WTC11 (cell line): ENCODE measurements around the gene SRRM2. TPM values are rescaled to one million over a fixed set of nuclear protein-coding genes. Genes with fewer than 3 reads are reported as not detected.

Experiments
- ATAC-seq: fragments of 200-7000 bp; cut with Tn5 transposase; 2 replicates; pipeline ENCODE4 v1.10.0; 2021; ENCODE audit warnings: mild to moderate bottlenecking, moderate library complexity
- CTCF ChIA-PET: fragments of 300-600 bp; sonication (Branson Sonifier 250); formaldehyde crosslinking; loops from one replicate; lab custom pipeline; 2021; ENCODE audit warnings: antibody characterized with exemption; lab: Charles Lee
- POLR2A ChIA-PET: fragments of 350-600 bp; sonication (Branson Sonifier 250); formaldehyde crosslinking; loops from one replicate; lab custom pipeline; 2021; ENCODE audit warnings: antibody characterized with exemption; lab: Charles Lee
- DNase-seq: peaks from one replicate; pipeline ENCODE4 v3.0.0; 2021; ENCODE audit warnings: low spot score
- H3K27ac Mint-ChIP-seq: 2 replicates; pipeline ENCODE4 v1.8.0; 2021; ENCODE audit warnings: mixed read lengths
- H3K27me3 Mint-ChIP-seq: 2 replicates; pipeline ENCODE4 v1.8.0; 2021; ENCODE audit warnings: low read depth, mild to moderate bottlenecking, moderate library complexity, mixed read lengths
- H3K36me3 Mint-ChIP-seq: 2 replicates; pipeline ENCODE4 v1.8.0; 2021; ENCODE audit warnings: mixed read lengths
- H3K4me1 Mint-ChIP-seq: 2 replicates; pipeline ENCODE4 v1.8.0; 2022; ENCODE audit warnings: mixed read lengths
- H3K4me3 Mint-ChIP-seq: 2 replicates; pipeline ENCODE4 v1.8.0; 2021; ENCODE audit warnings: mild to moderate bottlenecking, moderate library complexity, mixed read lengths
- H3K9me3 Mint-ChIP-seq: 2 replicates; pipeline ENCODE4 v1.8.0; 2021; ENCODE audit warnings: mixed read lengths
- MYBL2 ChIP-seq: sonication (generic); formaldehyde crosslinking; IDR thresholded peaks from 2 replicates; pipeline ENCODE4 v1.8.1; 2023; ENCODE audit warnings: mild to moderate bottlenecking, moderate library complexity, missing genetic modification reagents
- NR3C1 ChIP-seq: sonication (generic); formaldehyde crosslinking; conservative IDR thresholded peaks from 2 replicates; pipeline ENCODE4 v1.8.1; 2023; ENCODE audit warnings: low read depth, mild to moderate bottlenecking, missing genetic modification reagents
- PRDM15 ChIP-seq: sonication (generic); formaldehyde crosslinking; IDR thresholded peaks from 2 replicates; pipeline ENCODE4 v1.8.0; 2022; ENCODE audit warnings: missing genetic modification reagents
- TCF7 ChIP-seq: sonication (generic); formaldehyde crosslinking; IDR thresholded peaks from 2 replicates; pipeline ENCODE4 v1.8.0; 2022; ENCODE audit warnings: mild to moderate bottlenecking, low read depth, missing genetic modification reagents, moderate library complexity
- ZNF121 ChIP-seq: sonication (generic); formaldehyde crosslinking; IDR thresholded peaks from 2 replicates; pipeline ENCODE4 v1.8.0; 2023; ENCODE audit warnings: missing genetic modification reagents
- ZNF232 ChIP-seq: sonication (generic); formaldehyde crosslinking; IDR thresholded peaks from 2 replicates; pipeline ENCODE4 v1.8.0; 2022; ENCODE audit warnings: mild to moderate bottlenecking, missing genetic modification reagents
- ZNF281 ChIP-seq: sonication (generic); formaldehyde crosslinking; IDR thresholded peaks from 2 replicates; pipeline ENCODE4 v1.8.0; 2023; ENCODE audit warnings: mild to moderate bottlenecking, missing genetic modification reagents
- ZNF416 ChIP-seq: fragments of 250-450 bp; sonication (Bioruptor Pico); IDR thresholded peaks from 2 replicates; pipeline ENCODE4 v1.9.0; 2021; ENCODE audit warnings: mild to moderate bottlenecking, inconsistent platforms
- ZNF532 ChIP-seq: fragments of 250-450 bp; sonication (Bioruptor Pico); IDR thresholded peaks from 2 replicates; pipeline ENCODE4 v1.9.0; 2021; ENCODE audit warnings: mild to moderate bottlenecking, borderline replicate concordance
- total RNA-seq: library from RNA; stranded (reverse); gene quantifications from 3 replicates; pipeline ENCODE4 v1.2.3, GENCODE V29; 2021
- TF ChIP-seq, protein P1 (sequence below): fragments of 250-450 bp; sonication (Bioruptor Pico); IDR thresholded peaks from 2 replicates; pipeline ENCODE4 v1.9.0; 2021; ENCODE audit warnings: mild to moderate bottlenecking
- TF ChIP-seq, protein P2 (sequence below): sonication (generic); formaldehyde crosslinking; IDR thresholded peaks from 2 replicates; pipeline ENCODE4 v1.8.0; 2022; ENCODE audit warnings: mild to moderate bottlenecking, missing genetic modification reagents
- TF ChIP-seq, protein P3 (sequence below): sonication (generic); formaldehyde crosslinking; IDR thresholded peaks from 2 replicates; pipeline ENCODE4 v1.8.1; 2022; ENCODE audit warnings: low read depth, mild to moderate bottlenecking, moderate library complexity, missing genetic modification reagents, borderline replicate concordance
- TF ChIP-seq, protein P4 (sequence below): sonication (generic); formaldehyde crosslinking; IDR thresholded peaks from 2 replicates; pipeline ENCODE4 v1.8.1; 2022; ENCODE audit warnings: low read depth, missing genetic modification reagents, borderline replicate concordance

The SRRM2 gene
- total RNA-seq, 1 experiment from 2014 or later, result 823 TPM

- peaks cover 4% of the 10 kb centered on the region for H3K4me1 Mint-ChIP-seq
- TF ChIP-seq, protein P1, sequence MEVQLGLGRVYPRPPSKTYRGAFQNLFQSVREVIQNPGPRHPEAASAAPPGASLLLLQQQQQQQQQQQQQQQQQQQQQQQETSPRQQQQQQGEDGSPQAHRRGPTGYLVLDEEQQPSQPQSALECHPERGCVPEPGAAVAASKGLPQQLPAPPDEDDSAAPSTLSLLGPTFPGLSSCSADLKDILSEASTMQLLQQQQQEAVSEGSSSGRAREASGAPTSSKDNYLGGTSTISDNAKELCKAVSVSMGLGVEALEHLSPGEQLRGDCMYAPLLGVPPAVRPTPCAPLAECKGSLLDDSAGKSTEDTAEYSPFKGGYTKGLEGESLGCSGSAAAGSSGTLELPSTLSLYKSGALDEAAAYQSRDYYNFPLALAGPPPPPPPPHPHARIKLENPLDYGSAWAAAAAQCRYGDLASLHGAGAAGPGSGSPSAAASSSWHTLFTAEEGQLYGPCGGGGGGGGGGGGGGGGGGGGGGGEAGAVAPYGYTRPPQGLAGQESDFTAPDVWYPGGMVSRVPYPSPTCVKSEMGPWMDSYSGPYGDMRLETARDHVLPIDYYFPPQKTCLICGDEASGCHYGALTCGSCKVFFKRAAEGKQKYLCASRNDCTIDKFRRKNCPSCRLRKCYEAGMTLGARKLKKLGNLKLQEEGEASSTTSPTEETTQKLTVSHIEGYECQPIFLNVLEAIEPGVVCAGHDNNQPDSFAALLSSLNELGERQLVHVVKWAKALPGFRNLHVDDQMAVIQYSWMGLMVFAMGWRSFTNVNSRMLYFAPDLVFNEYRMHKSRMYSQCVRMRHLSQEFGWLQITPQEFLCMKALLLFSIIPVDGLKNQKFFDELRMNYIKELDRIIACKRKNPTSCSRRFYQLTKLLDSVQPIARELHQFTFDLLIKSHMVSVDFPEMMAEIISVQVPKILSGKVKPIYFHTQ (CRISPR knock-in tag), result no peak
- no peak for TF ChIP-seq MYBL2 (CRISPR knock-in tag)
- no peak for TF ChIP-seq ZNF416 (CRISPR knock-in tag)
- TF ChIP-seq ZNF532 (CRISPR knock-in tag), result no peak
- TF ChIP-seq, protein P2, sequence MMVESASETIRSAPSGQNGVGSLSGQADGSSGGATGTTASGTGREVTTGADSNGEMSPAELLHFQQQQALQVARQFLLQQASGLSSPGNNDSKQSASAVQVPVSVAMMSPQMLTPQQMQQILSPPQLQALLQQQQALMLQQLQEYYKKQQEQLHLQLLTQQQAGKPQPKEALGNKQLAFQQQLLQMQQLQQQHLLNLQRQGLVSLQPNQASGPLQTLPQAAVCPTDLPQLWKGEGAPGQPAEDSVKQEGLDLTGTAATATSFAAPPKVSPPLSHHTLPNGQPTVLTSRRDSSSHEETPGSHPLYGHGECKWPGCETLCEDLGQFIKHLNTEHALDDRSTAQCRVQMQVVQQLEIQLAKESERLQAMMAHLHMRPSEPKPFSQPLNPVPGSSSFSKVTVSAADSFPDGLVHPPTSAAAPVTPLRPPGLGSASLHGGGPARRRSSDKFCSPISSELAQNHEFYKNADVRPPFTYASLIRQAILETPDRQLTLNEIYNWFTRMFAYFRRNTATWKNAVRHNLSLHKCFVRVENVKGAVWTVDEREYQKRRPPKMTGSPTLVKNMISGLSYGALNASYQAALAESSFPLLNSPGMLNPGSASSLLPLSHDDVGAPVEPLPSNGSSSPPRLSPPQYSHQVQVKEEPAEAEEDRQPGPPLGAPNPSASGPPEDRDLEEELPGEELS (CRISPR knock-in tag), result no peak
- TF ChIP-seq TCF7 (CRISPR knock-in tag), result no peak
- TF ChIP-seq, protein P3, sequence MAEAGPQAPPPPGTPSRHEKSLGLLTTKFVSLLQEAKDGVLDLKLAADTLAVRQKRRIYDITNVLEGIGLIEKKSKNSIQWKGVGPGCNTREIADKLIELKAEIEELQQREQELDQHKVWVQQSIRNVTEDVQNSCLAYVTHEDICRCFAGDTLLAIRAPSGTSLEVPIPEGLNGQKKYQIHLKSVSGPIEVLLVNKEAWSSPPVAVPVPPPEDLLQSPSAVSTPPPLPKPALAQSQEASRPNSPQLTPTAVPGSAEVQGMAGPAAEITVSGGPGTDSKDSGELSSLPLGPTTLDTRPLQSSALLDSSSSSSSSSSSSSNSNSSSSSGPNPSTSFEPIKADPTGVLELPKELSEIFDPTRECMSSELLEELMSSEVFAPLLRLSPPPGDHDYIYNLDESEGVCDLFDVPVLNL (CRISPR knock-in tag), result no peak
- no peak for TF ChIP-seq ZNF121
- no peak overlapping the region for H3K4me3 Mint-ChIP-seq
- ChIA-PET POLR2A (no interaction called here), CTCF (no interaction called here)
- no peak for DNase-seq
- no peaks in the 10 kb centered on the region for H3K27me3 Mint-ChIP-seq
- H3K9me3 Mint-ChIP-seq, result peaks cover 44% of the 10 kb centered on the region
- peaks cover 98% of the 10 kb centered on the region for H3K36me3 Mint-ChIP-seq
- no peak for ATAC-seq
- no peak overlapping the region for H3K27ac Mint-ChIP-seq
Measured at GRCh38 chr16:2767140-2767731, 14.8 kb downstream of the SRRM2 start.

- POLR2A ChIA-PET, result no interaction called here
- TF ChIP-seq PRDM15 (CRISPR knock-in tag) (no peak), ZNF232 (no peak), ZNF281 (CRISPR knock-in tag) (no peak), NR3C1 (no peak)
- TF ChIP-seq, protein P4, sequence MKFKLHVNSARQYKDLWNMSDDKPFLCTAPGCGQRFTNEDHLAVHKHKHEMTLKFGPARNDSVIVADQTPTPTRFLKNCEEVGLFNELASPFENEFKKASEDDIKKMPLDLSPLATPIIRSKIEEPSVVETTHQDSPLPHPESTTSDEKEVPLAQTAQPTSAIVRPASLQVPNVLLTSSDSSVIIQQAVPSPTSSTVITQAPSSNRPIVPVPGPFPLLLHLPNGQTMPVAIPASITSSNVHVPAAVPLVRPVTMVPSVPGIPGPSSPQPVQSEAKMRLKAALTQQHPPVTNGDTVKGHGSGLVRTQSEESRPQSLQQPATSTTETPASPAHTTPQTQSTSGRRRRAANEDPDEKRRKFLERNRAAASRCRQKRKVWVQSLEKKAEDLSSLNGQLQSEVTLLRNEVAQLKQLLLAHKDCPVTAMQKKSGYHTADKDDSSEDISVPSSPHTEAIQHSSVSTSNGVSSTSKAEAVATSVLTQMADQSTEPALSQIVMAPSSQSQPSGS (CRISPR knock-in tag), result no peak
Measured at GRCh38 chr16:2767891-2768290, 15.5 kb downstream of the SRRM2 start.

More at GRCh38 chr16:2767891-2768290, 15.5 kb downstream of the SRRM2 start:
- Mint-ChIP-seq H3K4me1 (peaks cover 4% of the 10 kb centered on the region), H3K27me3 (no peaks in the 10 kb centered on the region), H3K4me3 (no peak overlapping the region), H3K9me3 (peaks cover 37% of the 10 kb centered on the region), H3K36me3 (peaks cover 92% of the 10 kb centered on the region), H3K27ac (peak overlapping the region; percentile 53; the same call in 1 of the 2 replicates)
- CTCF ChIA-PET, result no interaction called here
- no peak for DNase-seq
- ATAC-seq, result no peak
